Mesangial cell (primary cell): Measurements from ENCODE around the gene PBXIP1. TPM values are rescaled to one million over a fixed set of nuclear protein-coding genes. Genes with fewer than 3 reads are reported as not detected.

Experiments
- total RNA-seq: library from RNA; depleted of rRNA; stranded (reverse); fragments of >200 nt; gene quantifications from 2 replicates; pipeline ENCODE4 v1.2.3, GENCODE V29; 2015

PBXIP1 gene
- total RNA-seq = 19.6 and 134 TPM in 2 replicates

DNA sequence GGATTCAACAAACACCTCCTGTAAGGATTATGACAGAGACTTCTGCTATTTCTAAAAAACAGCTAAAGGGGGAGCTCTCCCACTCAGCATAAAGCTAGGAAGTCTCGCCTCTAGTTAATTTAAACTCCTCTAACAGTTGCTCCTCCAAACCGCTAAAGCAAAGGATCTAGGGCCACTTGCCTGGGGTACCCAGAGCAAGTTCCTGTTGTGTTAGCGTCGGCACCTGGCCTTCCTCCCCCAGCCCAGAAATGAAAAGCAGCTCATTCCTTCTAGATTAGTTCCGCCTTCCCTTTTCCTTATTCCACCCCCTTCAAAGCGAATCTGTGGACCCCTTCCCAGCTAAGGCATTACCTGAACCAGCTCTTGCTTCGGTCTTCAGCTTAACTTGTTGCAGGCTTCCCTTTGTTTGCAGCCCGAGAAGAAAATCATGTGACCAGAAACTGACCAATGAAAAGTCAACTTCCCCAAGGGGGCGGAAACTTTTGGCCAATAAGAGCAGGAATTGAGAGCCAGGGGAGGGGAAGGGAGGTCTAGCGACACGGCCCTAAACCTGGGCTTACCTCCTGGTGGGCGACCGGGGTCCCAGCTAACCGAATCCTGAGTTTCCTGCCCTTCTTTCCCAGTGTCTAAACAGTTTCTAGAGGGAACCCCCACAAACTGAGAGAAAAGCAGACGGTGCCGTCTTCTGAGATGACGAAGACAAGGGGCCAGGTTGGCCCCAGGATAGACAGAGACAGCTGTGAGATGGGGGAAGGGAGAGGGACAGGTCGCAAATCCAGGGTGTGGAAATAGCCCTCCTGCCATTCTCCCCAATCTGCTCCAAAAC, at the start of gene PBXIP1:
Gene PBXIP1, minus strand, starts transcription at position 382 of the 826 bp plus-strand sequence. CDS start 2,378 bp downstream, outside the sequence.

DNA sequence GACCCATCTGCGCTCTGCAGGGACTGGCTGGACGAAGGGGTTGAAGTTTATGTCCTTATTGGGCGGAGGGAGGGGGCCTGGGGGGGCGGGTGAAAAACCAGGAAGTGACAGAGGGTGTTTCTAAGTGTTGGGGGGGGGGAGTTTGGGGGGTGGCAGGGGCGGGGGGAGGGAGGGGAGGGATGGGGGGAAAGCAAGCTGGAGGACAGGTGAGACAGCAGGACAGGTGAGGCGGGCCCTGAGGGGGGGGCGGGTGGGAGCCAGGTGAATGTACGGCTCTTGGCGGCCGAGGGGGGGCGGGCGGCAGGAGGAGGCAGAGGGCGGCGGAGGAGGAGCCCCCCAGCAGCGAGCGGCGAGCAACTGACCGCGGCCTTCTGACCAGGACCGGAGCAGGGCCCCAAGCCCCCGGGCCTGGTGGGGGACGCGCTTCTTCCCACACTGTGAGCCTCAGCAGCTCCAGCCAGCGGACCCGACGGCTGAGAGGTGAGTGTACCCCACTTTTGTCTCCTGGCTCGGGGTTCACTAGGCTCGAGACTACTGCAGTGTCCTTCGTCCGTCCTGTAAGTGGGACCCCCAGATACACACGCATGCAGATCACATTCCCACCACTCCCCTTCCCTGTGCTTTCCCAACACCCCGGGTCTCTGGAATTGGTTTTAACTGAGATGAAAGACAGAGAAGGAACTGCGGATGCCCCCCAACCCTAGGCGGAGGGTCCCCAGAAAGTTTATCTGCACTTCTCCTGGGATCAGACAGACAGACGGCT, 46.7 kb upstream of the PBXIP1 start, which contains the start of gene ZBTB7B:
Gene ZBTB7B, plus strand, starts transcription at position 339 of the 763 bp plus-strand sequence. CDS start 11,859 bp downstream, outside the sequence.

DNA sequence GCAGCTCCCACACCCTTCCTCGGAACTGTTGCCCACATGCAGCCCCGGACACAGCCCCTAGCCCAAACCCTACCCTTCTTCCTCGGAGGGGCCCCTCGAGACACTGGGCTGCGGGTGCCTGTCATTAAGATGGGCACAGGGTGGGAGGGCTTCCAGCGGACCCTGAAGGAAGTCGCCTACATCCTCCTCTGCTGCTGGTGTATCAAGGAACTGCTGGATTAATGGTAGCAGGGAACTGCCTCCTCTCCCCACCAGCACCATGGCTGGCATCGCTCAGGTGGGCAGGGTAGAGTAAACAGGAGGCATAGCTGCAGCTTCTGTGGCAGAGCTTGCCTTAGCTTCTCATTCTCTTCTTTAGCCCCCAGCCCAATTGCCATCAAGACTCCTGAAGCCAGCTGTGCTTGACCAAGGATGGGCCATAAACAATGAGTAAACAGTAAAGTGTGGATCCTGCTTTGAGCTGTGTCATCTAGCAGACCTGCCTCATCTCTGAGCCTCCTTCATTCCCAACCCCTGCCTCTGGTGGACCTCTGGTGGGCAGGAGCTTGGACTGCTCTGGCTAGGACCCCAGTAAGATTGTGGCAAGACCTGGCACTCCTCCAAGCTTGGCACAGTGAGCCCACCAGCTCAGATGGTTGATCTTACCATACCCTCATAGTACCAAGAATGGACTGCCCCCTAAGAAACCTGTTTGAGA, 37.8 kb upstream of the PBXIP1 start, which contains the start of gene LENEP:
Gene LENEP, plus strand, starts transcription at position 15 of the 697 bp plus-strand sequence. Its CDS starts 22 bp downstream, at position 37.

GRCh38 chr1:154982897-154983648, 27.2 kb upstream of the PBXIP1 start, which contains the start of gene FLAD1:
Gene FLAD1 (plus strand): TSS chr1:154983344. CDS start chr1:154983695, 351 bp downstream.

GRCh38 chr1:154974102-154974807, 18.4 kb upstream of the PBXIP1 start, which contains the start of gene CKS1B:
Gene CKS1B (plus strand): TSS chr1:154974681. CDS start chr1:154974746, 65 bp downstream.

DNA sequence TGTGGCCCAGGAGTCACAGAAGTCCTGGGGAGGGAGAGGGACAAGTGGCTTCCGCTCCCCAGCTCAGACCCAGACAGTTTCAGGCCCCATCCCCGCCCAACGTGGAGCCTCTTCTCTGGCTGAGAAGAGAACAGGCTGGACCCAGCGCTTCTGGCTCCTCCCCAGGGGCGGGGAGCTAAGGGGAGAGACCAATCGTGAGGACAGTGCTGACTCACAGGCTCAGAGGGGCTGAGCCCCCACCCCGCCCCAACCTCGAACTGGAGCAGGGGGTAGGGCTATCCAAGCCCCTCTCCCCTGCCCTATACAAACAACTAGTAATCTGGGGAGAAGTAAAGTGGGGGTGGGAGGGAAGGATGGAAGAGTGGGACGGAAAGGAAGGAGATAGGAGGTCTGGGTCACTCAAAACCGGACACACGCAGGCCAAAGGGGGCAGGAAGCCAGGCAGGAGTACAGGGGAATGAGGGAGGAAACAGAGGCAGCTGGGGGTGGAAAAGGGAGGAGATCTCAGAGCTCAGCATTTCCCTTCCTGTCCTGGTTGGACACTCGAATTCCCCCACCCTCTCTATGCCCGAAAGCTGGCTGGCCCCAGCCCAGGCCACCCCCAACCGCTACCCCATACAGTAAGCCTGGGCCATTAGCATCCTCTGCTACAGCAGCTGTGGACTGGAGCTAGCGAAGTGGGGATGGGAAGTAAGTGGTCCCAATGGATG, 14.9 kb upstream of the PBXIP1 start, which contains the start of gene SHC1:
Gene SHC1, minus strand, starts transcription at position 117 of the 710 bp plus-strand sequence. CDS start 221 bp downstream, outside the sequence.

DNA sequence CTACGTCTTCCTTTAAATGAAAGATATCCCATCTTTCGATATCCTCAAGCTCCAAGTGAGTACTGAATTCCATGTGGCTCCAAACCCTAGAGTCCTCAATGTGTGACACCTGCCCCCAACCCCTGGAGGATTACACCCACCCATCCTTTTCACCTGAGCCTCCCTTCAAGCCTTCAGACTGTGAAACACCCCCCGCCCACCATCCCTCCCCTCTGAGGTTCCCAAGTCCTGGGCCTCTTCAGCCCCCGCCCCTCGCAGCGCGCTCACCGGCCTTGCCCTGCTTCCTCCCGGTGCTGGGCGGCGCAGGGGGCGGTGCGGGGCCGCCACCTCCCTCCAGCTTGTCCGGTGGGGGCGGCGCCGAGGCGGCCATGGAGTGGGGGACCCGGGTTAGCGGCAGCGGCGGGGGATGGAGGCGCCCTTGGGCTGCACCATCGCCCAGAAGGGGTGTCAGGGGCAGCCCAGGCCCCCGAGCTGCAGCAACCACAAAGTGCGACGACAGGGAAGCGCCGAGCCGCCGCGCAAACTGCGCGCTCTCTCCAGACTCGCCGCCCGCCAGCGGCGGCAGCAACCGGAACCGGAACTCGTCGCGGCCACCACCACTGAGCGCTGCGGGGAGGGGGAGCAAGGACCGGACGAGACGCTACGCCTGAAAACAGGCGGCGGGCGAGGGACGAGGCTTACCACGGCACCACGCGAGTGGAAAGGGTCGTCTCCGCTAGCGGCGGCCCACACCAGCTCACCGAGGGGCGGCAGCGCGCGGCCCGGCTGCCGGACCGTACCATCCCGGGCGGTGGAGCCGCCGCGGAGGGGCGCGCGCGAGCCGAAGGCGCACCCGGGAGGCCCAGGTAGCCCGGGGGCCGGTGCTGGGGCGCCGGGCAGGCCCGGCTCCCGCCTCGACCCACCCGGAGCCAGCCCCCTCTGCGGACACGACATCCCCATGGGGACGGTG, 5.6 kb upstream of the PBXIP1 start, which contains the start of gene PYGO2:
Gene PYGO2, minus strand, starts transcription at position 576 of the 949 bp plus-strand sequence. Its CDS starts 206 bp downstream, at position 370.

GRCh38 chr1:154936555-154937084, 19.3 kb downstream of the PBXIP1 start, which contains the start of gene PMVK:
Gene PMVK (minus strand): TSS chr1:154936719. CDS start chr1:154936685, 34 bp downstream.

Other genes with a start within 250 kb of the PBXIP1 start
- gene KCNN3, start 85.8 kb downstream of the PBXIP1 start, total RNA-seq = under 0.01 TPM in 2 replicates
- gene PMVK, start 19.4 kb downstream of the PBXIP1 start, total RNA-seq = 10.8 and 13.6 TPM in 2 replicates
- gene PYGO2, start 5.7 kb upstream of the PBXIP1 start, total RNA-seq = 21.0 and 27.5 TPM in 2 replicates
- 197 and 225 TPM in 2 replicates for gene SHC1, start 14.6 kb upstream of the PBXIP1 start, total RNA-seq
- gene CKS1B, start 18.6 kb upstream of the PBXIP1 start, total RNA-seq = 35.0 and 288 TPM in 2 replicates
- gene FLAD1, start 27.2 kb upstream of the PBXIP1 start, total RNA-seq = 39.6 and 50.0 TPM in 2 replicates
- 0.89 TPM in 1 of 2 replicates, not detected in the other for gene LENEP, start 37.5 kb upstream of the PBXIP1 start, total RNA-seq
- 19.1 and 23.5 TPM in 2 replicates for gene ZBTB7B, start 46.7 kb upstream of the PBXIP1 start, total RNA-seq
- 0.13 TPM in 1 of 2 replicates, not detected in the other for gene DCST2, start 77.7 kb upstream of the PBXIP1 start, total RNA-seq
- not detected in 2 replicates for gene DCST1, start 77.7 kb upstream of the PBXIP1 start, total RNA-seq
- gene ADAM15, start 95.2 kb upstream of the PBXIP1 start, total RNA-seq = 116 and 227 TPM in 2 replicates
- 13.5 and 17.6 TPM in 2 replicates for gene EFNA4, start 107.6 kb upstream of the PBXIP1 start, total RNA-seq
- gene EFNA3, start 122.7 kb upstream of the PBXIP1 start, total RNA-seq = 0.98 and 4.3 TPM in 2 replicates
- gene EFNA1, start 171.8 kb upstream of the PBXIP1 start, total RNA-seq = 10.6 and 41.1 TPM in 2 replicates
- 42.0 and 45.3 TPM in 2 replicates for gene SLC50A1, start 179.8 kb upstream of the PBXIP1 start, total RNA-seq
- gene DPM3, start 184.4 kb upstream of the PBXIP1 start, total RNA-seq = 65.3 and 79.0 TPM in 2 replicates
- 239 and 262 TPM in 2 replicates for gene KRTCAP2, start 217.2 kb upstream of the PBXIP1 start, total RNA-seq
- gene TRIM46, start 217.8 kb upstream of the PBXIP1 start, total RNA-seq = 6.0 and 11.2 TPM in 2 replicates